Cerebellar cortex (tissue), 1 donor: ENCODE data around the gene ELOVL7.
"Not testable (repeated sequence)": the region's sequence is repeated elsewhere in the genome, so short reads cannot be mapped to it uniquely, and the experiment has no call there.

ENCODE experiments used
- DNase-seq: peaks from one replicate; pipeline ENCODE4 v3.0.0-alpha.2; 2015; ENCODE audit warnings: low spot score

ELOVL7 gene

DNA sequence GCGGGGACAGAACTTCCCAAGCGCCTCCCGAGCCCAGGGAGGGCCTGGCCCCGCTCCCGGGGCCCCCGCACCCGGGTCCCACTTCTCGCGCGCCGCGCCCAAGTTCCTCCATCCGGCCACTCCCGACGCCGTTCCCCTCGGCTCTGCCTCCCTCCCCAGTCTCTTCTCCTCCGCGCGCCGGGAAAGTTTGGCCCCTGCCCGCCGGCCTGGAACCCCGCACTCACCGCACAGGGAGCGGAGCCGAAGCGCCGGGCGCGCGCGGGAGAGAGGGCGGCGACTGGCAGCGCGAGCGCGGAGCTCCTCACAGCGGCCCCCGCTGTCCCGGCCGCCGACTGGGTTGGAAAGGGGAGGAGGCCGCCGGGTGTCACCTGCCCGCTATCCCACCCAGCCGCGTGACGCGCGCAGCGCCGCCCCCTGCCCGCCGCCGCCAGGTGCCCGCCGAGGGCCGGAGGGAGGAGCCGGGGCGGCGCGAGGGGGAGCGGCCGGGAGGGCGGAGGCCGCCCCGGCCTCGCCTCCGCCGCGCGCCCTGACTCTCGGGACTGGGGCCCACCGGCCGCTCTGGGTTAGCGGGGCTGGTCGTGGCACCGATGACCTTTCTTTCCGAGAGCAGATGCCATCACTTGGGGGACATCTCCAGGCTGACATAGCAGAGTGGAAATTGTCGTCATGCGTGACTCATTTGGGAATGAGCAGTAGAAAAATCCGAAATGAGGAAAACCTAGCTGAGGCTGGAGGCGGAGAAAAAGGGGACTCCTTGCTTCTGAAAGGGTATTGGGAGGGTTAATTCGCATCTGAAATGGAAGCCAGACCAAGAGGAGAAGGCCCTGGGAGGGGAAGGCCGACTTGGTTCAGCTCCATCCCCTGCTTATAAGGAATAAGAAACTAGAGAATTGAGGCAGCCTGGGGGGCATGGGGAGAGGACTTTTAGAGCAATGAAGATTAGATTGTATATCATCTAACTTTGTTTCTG, at the start of gene ELOVL7:
ELOVL7 (minus strand) TSS at position 334 of the 970 bp plus-strand sequence. CDS start 56,872 bp downstream, outside the sequence.
- DNase-seq: peak; percentile 76

GRCh38 chr5:60893521-60893920, 49.5 kb upstream of the ELOVL7 start:
- no peak for DNase-seq

DNA sequence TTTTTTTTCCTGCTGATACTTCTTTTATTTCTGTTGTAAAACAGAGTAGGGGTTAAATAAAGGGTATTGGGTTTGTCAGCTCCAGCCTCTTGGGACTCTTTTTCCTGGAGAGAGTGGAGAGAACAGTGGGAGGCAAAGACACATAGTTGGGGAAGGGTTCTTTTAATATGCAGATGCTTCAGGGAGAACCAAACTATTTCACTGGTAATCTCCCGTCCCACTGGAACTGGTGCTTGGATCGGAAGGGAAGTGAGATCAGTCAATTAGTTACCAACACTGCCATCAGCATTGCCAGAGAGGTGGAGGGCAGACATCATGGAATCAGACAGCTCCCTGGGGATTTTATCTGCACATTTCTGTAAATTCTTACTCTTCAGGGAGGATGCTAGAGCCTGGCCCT, 47.6 kb upstream of the ELOVL7 start:
- no peak for DNase-seq

GRCh38 chr5:60888359-60889061, 44.4 kb upstream of the ELOVL7 start:
- DNase-seq: no peak

DNA sequence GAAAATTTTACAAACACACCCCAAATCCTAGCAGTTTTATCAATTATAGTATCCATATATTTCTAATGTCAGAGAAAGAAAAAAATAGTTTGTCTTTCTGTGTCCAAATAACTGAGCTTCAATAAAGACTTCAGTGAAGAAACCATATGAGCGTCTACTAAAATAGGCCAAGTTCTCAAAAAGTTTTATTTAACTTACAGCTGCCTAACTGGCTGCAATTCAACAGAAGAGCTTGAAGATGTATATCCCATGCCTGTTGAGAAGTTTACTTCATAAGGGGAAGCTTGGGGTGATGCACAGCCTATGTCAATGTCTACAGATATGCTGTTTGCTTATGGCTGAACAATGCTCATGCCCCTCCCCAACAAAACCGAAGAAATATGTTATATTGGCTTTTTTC, 43.7 kb upstream of the ELOVL7 start:
- no peak for DNase-seq

DNA sequence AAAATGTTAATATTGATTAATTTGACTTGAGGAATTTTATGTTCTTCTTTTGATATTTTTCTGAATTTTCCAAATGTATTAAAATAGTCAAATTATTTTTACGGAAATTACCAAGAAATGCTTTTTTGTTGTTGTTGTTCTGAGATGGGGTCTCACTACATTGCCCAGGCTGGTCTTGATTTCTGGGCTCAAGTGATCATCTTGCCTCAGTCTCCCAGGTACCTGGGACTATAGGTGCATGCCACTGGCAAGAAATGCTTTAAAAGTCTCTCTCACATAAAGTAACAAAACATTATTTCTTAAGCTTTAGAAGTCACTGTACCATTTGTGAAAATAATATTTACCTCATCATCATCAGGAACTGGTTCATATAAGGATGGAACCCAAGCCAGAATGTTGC, 43.0 kb upstream of the ELOVL7 start:
- DNase-seq: no peak

- DNase-seq: no peak
Measured at GRCh38 chr5:60886158-60886557, 42.1 kb upstream of the ELOVL7 start.

DNA sequence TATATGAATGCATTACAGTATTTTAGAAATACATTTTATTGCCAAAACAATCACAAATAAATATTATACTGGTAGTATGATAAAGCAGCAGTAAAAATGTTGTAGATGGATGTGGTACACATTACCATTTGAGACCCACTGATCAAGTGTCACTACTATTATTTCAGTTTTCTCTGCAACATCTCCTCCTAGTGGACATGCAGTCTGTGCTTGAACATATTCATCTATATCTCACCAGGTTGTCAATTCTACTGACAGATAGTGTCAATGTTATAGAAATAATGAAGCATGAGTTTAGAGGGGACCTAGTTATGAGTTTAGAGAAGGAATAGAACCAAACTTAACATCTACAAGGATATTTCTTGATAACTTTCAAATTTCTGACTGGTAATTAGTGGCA, 39.2 kb upstream of the ELOVL7 start:
- peak; percentile 12 for DNase-seq

- no peak for DNase-seq
Measured at GRCh38 chr5:60872892-60873291, 28.8 kb upstream of the ELOVL7 start.

GRCh38 chr5:60870857-60871256, 26.8 kb upstream of the ELOVL7 start:
- DNase-seq: no peak

DNA sequence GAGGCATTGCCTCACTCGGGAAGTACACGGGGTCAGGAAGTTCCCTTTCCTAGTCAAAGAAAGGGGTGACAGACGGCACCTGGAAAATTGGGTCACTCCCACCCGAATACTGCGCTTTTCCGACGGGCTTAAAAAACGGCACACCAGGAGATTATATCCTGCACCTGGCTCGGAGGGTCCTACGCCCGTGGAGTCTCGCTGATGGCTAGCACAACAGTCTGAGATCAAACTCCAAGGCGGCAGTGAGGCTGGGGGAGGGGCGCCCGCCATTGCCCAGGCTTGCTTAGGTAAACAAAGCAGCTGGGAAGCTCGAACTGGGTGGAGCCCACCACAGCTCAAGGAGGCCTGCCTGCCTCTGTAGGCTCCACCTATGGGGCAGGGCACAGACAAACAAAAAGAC, 16.5 kb upstream of the ELOVL7 start:
- not testable (repeated sequence) for DNase-seq

DNA sequence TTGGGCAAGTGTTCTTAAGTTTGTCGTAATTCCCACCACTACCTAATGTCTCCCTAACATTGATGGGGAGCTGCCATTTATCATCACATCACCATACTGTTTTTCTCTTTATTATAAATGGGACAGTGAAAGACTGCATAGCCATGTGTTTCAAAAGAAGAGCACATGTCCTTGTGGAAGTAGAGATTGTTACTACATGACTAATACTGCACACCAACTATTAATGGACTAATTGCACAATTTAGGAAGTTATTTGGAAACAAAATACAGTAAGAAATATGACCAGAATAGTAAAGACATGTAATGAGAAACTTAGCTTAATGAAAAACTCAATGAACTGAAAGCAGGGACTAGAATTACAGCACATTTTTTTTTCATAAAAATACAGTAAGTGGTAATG, 12.0 kb upstream of the ELOVL7 start:
- DNase-seq: no peak

DNA sequence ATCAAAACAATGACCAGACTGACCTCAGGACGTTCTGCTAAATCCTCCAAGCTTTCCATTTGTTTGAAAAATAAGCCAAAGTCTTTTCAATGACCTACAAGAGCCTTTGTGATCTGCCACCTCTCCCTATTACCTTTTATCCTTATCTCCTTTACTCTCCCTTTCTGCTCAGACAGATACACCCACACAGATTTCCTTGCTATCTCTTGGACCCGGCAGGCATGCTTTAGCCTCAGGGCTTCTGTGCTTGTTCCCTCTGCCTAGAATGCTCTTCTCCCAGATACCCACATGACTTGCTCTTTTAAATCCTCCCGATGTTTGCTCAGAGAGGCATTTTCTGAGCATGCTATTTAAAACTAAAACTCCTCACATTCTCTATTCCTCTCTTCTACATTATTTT, 8.9 kb upstream of the ELOVL7 start:
- DNase-seq: no peak

DNA sequence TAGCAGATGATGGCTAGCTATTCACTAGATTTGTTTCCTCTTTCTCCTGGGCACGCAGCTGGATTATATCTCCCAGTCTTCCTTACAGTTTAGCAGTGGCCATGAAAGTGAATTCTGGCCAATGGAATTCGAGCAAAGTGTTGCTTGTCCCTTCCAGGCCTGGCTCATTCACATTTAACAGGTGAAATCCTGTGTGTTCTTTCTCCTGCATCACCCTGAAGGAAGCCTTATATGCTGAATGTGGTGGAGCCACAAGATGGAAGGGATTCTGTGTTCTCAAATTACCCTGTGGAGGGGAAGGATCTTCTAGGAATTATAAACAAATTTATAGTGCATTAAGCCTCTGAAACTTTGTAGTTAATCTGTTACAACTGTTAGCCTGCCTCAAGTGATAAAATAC, 8.2 kb upstream of the ELOVL7 start:
- DNase-seq: no peak

- no peak for DNase-seq
Measured at GRCh38 chr5:60851626-60852025, 7.6 kb upstream of the ELOVL7 start.

- no peak for DNase-seq
Measured at GRCh38 chr5:60846298-60846697, 2.2 kb upstream of the ELOVL7 start.

DNA sequence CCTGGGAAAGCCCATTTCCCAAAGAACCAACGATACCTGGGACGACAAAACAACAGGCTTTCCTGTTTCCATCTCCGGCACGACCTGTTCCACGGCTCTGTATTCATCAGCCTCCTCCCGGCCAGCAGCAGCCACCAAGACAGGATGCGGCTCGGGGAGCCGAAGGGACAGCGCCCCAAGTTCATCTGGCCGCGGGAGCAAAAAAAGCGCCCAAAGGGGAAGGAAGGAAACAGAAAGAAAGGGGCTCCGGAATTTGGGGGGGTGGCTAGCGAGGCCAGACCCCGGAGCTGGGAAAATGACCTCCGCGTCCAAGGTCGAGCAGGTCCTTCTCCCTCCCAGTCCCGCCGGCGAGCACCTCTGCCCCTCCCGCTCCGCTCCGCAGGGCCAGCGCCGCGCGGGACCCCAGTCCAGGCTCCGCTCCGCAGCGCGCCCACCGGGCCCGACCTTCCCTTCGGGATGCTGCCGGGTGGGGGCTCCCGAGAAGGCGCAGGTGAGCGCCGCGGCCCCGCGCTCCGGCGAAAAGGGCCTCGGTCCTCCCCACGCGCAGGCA, 608 bp downstream of the ELOVL7 start:
- DNase-seq: peak; percentile 63

DNA sequence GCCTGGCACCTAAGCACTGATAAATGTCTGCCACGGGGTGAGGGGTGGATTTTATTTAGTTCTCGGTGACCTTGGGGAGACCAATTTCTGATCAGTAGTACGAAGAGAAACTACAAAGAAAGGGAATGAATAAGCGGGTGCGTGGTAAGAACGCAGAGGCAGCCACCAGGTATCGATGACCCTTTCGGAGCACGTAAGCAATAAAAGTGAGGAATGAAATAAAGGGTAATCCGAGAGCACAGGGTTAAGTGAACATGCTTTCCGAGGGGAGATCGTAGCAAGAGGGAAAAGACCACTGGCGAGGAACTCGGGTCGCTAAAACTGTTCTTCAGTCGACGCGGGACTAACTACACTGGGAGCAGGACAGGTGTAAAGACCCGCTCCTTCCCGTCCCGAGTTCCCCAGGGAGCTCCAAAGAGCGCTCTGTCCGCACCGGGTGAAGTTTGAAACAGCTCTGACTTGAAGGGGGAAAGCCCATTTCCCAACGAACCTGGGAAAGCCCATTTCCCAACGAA, 1.1 kb downstream of the ELOVL7 start:
- DNase-seq: no peak

GRCh38 chr5:60841361-60841760, 2.7 kb downstream of the ELOVL7 start:
- DNase-seq: peak; percentile 65

- no peak for DNase-seq
Measured at GRCh38 chr5:60836131-60836530, 7.9 kb downstream of the ELOVL7 start.

GRCh38 chr5:60835554-60835953, 8.5 kb downstream of the ELOVL7 start:
- DNase-seq: no peak

DNA sequence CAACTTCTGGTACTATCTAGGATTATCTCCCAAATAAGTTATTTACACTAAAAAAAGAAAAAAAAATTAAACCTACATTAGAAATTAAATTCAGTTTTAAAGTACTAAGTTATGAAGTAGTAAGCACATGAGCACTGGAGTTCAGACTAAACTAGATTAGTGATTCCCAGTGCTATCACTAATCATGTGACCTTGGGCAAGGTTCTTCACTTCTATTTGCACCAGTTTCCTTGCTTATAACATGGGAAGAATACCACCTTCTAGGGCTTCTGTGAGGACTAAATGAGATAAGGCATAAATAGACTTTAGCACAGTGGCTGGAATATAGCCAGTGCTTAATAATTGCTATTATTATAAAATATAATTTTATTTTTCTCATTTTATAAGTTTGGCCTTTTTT, 10.5 kb downstream of the ELOVL7 start:
- no peak for DNase-seq
